Muscle layer of duodenum (tissue), 2 donors: ENCODE measurements around the gene TJAP1.

Experiments
- H3K27ac ChIP-seq: one replicate; pipeline ENCODE4 v1.7.0; 2013; ENCODE audit warnings: mild to moderate bottlenecking, low read length
- H3K27me3 ChIP-seq: one replicate; pipeline ENCODE4 v1.7.0; 2013; ENCODE audit warnings: low read depth, mild to moderate bottlenecking, control low read depth, low read length
- H3K36me3 ChIP-seq, 2 donors: one replicate each; pipeline ENCODE4 v1.7.0; 2013; ENCODE audit warnings: low read length in 2 of 2, control low read depth in 1 of 2, mild to moderate bottlenecking in 1 of 2; ENCODE audit not compliant: insufficient read depth in 2 of 2, control insufficient read depth in 1 of 2
- H3K4me1 ChIP-seq, 2 donors: one replicate each; pipeline ENCODE4 v1.7.0; 2013; ENCODE audit warnings: low read length in 2 of 2, mild to moderate bottlenecking in 2 of 2, control low read depth in 1 of 2, moderate library complexity in 1 of 2; ENCODE audit not compliant: insufficient read depth in 2 of 2, control insufficient read depth in 1 of 2
- H3K4me3 ChIP-seq, 2 donors: one replicate each; pipeline ENCODE4 v1.7.0; 2013; ENCODE audit warnings: low read length in 2 of 2, low read depth in 1 of 2, mild to moderate bottlenecking in 1 of 2
- H3K9me3 ChIP-seq, 2 donors: one replicate each; pipeline ENCODE4 v1.7.0; 2013; ENCODE audit warnings: low read length in 2 of 2, control low read depth in 1 of 2, mild to moderate bottlenecking in 1 of 2; ENCODE audit not compliant: control insufficient read depth in 1 of 2
- donor health status: healthy.

The TJAP1 gene

GRCh38 chr6:43467752-43468151, 9.6 kb upstream of the TJAP1 start:
- no peaks in the 10 kb centered on the region for H3K9me3 ChIP-seq
- no peak overlapping the region for H3K27ac ChIP-seq
- H3K4me1 ChIP-seq = no peaks in the 10 kb centered on the region
- H3K27me3 ChIP-seq = no peaks in the 10 kb centered on the region
- H3K36me3 ChIP-seq = no peaks in the 10 kb centered on the region
- H3K4me3 ChIP-seq = no peak overlapping the region

- Histone ChIP-seq H3K27ac (no peak overlapping the region), H3K4me3 (no peak overlapping the region), H3K36me3 (no peaks in the 10 kb centered on the region), H3K9me3 (no peaks in the 10 kb centered on the region), H3K4me1 (no peaks in the 10 kb centered on the region), H3K27me3 (no peaks in the 10 kb centered on the region)
Measured at GRCh38 chr6:43468240-43468639, 9.1 kb upstream of the TJAP1 start.

- no peaks in the 10 kb centered on the region for H3K4me1 ChIP-seq
- no peak overlapping the region for H3K4me3 ChIP-seq
- no peaks in the 10 kb centered on the region for H3K36me3 ChIP-seq
- H3K27ac ChIP-seq = no peak overlapping the region
- H3K27me3 ChIP-seq = no peaks in the 10 kb centered on the region
- H3K9me3 ChIP-seq = no peaks in the 10 kb centered on the region
Measured at GRCh38 chr6:43468748-43469681, 8.4 kb upstream of the TJAP1 start.

GRCh38 chr6:43469947-43470346, 7.4 kb upstream of the TJAP1 start:
- H3K4me1 ChIP-seq = no peaks in the 10 kb centered on the region
- H3K36me3 ChIP-seq = no peaks in the 10 kb centered on the region
- no peak overlapping the region for H3K27ac ChIP-seq
- no peaks in the 10 kb centered on the region for H3K27me3 ChIP-seq
- H3K4me3 ChIP-seq = no peak overlapping the region
- H3K9me3 ChIP-seq = no peaks in the 10 kb centered on the region

GRCh38 chr6:43471399-43471798, 6.0 kb upstream of the TJAP1 start:
- no peaks in the 10 kb centered on the region for H3K27me3 ChIP-seq
- no peak overlapping the region for H3K27ac ChIP-seq

GRCh38 chr6:43472515-43472914, 4.9 kb upstream of the TJAP1 start:
- Histone ChIP-seq H3K4me3 (no peak overlapping the region), H3K36me3 (no peaks in the 10 kb centered on the region), H3K27me3 (no peaks in the 10 kb centered on the region), H3K27ac (no peak overlapping the region), H3K9me3 (no peaks in the 10 kb centered on the region), H3K4me1 (peaks cover 0 to 3% of the 10 kb centered on the region in 2 donors)

More at GRCh38 chr6:43471399-43471798, 6.0 kb upstream of the TJAP1 start:
- Histone ChIP-seq H3K9me3 (no peaks in the 10 kb centered on the region), H3K4me3 (no peak overlapping the region), H3K36me3 (no peaks in the 10 kb centered on the region), H3K4me1 (no peaks in the 10 kb centered on the region)

GRCh38 chr6:43475516-43475915, 1.9 kb upstream of the TJAP1 start:
- Histone ChIP-seq H3K4me1 (peaks cover 15 to 23% of the 10 kb centered on the region in 2 donors), H3K4me3 (no peak overlapping the region), H3K27me3 (no peaks in the 10 kb centered on the region), H3K36me3 (no peaks in the 10 kb centered on the region), H3K27ac (no peak overlapping the region), H3K9me3 (no peaks in the 10 kb centered on the region)

- H3K27me3 ChIP-seq = no peaks in the 10 kb centered on the region
- H3K9me3 ChIP-seq = no peaks in the 10 kb centered on the region
- peak overlapping the region; percentile 84 to 86 for H3K4me3 ChIP-seq
- peaks cover 15 to 23% of the 10 kb centered on the region in 2 donors for H3K4me1 ChIP-seq
- H3K36me3 ChIP-seq = no peaks in the 10 kb centered on the region
- peak overlapping the region; percentile 82 for H3K27ac ChIP-seq
Measured at GRCh38 chr6:43476746-43477145, 624 bp upstream of the TJAP1 start.

GRCh38 chr6:43478008-43478372, 620 bp downstream of the TJAP1 start:
- Histone ChIP-seq H3K9me3 (no peaks in the 10 kb centered on the region), H3K4me3 (peak overlapping the region; percentile 84 to 86), H3K27ac (peak overlapping the region; percentile 82), H3K27me3 (no peaks in the 10 kb centered on the region), H3K36me3 (no peaks in the 10 kb centered on the region), H3K4me1 (peaks cover 15 to 23% of the 10 kb centered on the region in 2 donors)

GRCh38 chr6:43481075-43481474, 3.7 kb downstream of the TJAP1 start:
- Histone ChIP-seq H3K36me3 (no peaks in the 10 kb centered on the region), H3K27me3 (no peaks in the 10 kb centered on the region), H3K4me1 (peaks cover 15 to 23% of the 10 kb centered on the region in 2 donors), H3K9me3 (no peaks in the 10 kb centered on the region), H3K4me3 (no peak overlapping the region), H3K27ac (no peak overlapping the region)

- Histone ChIP-seq H3K27me3 (no peaks in the 10 kb centered on the region), H3K27ac (no peak overlapping the region), H3K9me3 (no peaks in the 10 kb centered on the region), H3K4me3 (no peak overlapping the region), H3K4me1 (peaks cover 15 to 22% of the 10 kb centered on the region in 2 donors), H3K36me3 (no peaks in the 10 kb centered on the region)
Measured at GRCh38 chr6:43481591-43482236, 4.3 kb downstream of the TJAP1 start.
